NCI-H2171 (cell line): ENCODE measurements around the gene PLB1.
"Not testable (repeated sequence)": the region's sequence is repeated elsewhere in the genome, so short reads cannot be mapped to it uniquely, and the experiment has no call there.

Experiments used
- DNase-seq: peaks from one replicate; lab custom pipeline; 2025; lab: John Stamatoyannopoulos, UW

Gene PLB1

GRCh38 chr2:28469947-28470535 is 25.8 kb upstream of the PLB1 start:
- no peak for DNase-seq

- DNase-seq: no peak
Observed at GRCh38 chr2:28470759-28471158, 25.1 kb upstream of the PLB1 start.

GRCh38 chr2:28471214-28471613 is 24.6 kb upstream of the PLB1 start:
- no peak for DNase-seq

GRCh38 chr2:28471701-28472236 is 24.1 kb upstream of the PLB1 start:
- DNase-seq: no peak

- not testable (repeated sequence) for DNase-seq
Observed at GRCh38 chr2:28472641-28473040, 23.2 kb upstream of the PLB1 start.

DNA sequence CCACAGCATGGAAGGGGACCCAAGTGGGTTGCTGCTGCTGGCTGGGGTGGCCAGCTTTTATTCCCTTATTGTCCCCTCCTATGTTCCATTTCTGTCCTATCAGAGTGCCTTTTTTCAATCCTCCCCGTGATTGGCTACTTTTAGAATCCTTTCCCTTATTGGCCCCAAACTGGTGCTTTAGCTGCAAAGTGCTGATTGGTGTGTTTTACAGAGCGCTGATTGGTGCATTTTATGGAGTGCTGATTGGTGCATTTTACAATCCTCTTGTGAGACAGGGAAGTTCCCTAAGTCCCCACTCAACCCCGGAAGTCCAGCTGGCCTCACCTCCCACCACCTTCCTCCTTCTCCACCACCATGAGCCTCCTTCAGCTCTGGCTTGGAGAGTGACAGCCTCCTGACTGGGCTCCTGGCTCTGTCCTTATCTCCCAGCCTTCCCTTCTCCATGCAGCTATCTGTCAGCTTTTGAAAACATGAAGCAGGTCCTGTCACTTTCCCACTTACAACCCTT is 20.7 kb upstream of the PLB1 start:
- DNase-seq: no peak

GRCh38 chr2:28477087-28477486 is 18.8 kb upstream of the PLB1 start:
- DNase-seq: no peak

- no peak for DNase-seq
Observed at GRCh38 chr2:28477645-28478044, 18.2 kb upstream of the PLB1 start.

DNA sequence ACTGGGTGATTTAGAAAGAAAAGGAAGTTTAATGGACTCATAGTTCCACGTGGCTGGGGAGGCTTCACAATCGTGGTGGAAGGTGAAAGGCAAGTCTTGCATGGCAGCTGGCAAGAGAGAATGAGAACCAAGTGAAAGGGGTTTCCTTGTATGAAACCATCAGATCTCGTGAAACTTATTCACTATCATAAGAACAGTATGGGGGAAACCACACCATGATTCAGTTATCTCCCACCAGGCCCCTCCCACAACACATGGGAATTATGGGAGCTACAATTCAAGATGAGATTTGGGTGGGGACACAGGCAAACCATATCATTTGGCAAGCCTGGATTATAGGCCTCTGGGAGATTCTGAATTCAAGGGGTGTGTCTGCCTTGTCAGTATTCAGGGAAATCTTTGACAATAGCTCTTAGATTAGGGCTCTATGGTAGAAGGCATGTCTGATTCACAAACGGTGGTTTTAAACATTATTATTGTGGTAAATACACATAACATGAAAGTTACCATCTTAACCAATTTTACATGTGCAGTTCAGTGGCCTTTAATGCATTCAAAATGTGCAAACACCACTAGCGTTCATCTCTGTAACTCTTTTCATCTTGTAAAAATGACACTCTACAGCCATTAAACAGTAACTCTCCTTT is 15.3 kb upstream of the PLB1 start:
- no peak for DNase-seq

DNA sequence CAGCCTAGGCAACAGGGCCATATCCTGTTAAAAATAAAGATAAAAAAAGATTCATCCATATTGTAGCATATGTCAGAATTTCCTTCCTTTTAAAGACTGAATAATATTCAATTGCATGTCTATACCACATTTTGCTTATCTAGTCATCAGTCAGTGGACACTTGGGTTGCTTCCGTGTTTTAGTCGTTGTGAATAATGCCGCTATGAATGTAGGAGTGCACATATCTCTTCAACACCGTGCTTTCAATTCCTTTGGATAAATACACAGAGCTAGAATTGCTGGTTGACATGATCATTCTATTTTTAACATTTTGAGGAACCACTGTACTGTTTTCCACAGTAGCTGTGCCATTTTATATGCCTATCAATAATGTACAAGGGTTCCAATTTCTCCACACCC is 14.0 kb upstream of the PLB1 start:
- no peak for DNase-seq

GRCh38 chr2:28484835-28485234 is 11.0 kb upstream of the PLB1 start:
- DNase-seq: no peak

GRCh38 chr2:28486526-28486925 is 9.3 kb upstream of the PLB1 start:
- DNase-seq: no peak

DNA sequence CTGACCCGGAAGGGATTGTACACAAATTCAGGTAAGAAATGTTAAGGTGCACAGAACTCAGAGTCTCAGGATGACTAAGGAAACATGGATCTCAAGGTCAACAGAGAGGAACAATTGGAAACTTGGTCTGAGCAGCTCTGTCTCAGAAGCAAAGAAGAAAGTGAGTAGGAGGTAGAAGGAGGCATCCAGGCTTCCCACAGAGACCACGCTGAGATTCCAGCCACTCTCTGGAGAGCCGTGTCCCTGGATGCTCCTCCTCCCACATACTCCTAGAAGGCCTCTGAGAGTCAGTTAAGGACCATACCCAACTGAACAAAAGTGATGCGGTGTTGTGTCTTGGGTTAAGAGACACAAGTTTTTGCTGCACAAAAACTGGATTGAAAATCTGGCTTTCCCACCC is 8.6 kb upstream of the PLB1 start:
- no peak for DNase-seq

- DNase-seq: no peak
Observed at GRCh38 chr2:28488083-28488830, 7.6 kb upstream of the PLB1 start.

- DNase-seq: no peak
Observed at GRCh38 chr2:28488858-28489575, 6.8 kb upstream of the PLB1 start.

- DNase-seq: no peak
Observed at GRCh38 chr2:28490558-28490957, 5.3 kb upstream of the PLB1 start.

DNA sequence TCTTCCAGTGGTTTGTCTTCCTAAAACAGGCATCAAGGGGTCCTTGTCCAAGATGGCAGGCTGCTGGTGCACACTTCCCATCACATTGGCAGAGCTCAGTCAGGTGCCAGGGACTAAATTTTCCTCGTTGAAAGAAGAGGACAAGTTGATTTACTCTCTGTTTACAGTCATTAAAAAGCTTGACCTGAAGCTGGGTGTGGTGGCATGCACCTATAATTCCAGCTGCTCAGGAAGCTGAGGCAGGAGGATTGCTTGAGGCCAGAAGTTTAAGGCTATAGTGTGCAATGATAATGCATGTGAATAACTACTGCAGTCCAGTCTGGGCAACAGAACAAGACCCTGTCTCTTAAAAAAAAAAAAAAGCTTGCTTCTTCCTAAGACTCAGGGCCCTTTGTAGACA is 3.6 kb upstream of the PLB1 start:
- DNase-seq: no peak

GRCh38 chr2:28493636-28494035 is 2.2 kb upstream of the PLB1 start:
- DNase-seq: no peak

DNA sequence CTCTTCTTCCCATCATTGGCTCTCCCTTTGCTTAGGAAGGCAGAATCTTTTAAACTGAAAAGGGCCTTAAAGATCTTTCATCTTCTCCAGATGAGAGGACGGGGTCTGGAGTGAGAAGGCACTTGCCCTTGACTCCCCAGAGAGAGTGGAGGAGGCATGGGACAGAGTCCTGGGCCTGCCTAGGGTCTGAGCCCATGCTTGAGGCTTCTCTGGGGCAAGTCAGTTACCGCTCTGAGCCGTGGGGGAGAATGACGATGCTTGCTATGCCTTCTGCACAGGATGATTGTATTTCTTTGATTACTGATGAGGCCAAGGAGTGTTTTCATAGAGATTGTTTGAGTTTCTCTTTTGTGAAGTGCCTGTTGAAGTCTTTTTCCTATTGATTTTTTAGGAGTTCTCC is 921 bp downstream of the PLB1 start:
- DNase-seq: no peak

GRCh38 chr2:28497206-28497605 is 1.3 kb downstream of the PLB1 start:
- DNase-seq: no peak

- DNase-seq: no peak
Observed at GRCh38 chr2:28499282-28499681, 3.4 kb downstream of the PLB1 start.

DNA sequence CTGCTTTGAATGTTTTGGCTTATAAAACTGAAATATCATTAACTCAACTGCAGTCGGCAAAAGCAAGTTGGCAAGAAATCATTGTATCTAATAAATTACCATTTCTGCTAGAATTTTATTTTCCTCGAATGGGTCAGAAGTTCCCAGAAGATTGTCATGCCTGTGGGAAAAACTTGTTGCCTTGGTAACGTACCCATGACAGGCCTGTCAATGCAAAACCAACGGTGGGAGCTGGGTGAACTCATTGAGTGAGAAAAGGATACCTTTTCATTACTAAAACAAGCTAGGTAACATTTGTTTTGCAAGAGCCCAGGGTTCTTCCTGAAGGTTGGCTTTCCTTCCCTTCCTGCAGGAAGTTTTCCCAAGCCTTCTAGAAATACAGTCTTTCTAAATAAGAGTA is 9.5 kb downstream of the PLB1 start:
- no peak for DNase-seq
